SK-N-SH (cell line): ENCODE results near the gene TRPM2. TPM values are rescaled to one million over a fixed set of nuclear protein-coding genes. Genes with fewer than 3 reads are reported as not detected.

ENCODE experiments used
- CTCF ChIA-PET: fragments of 300-600, 350-600 bp; formaldehyde crosslinking; extraction: SDS; loops from one replicate; lab custom pipeline; 2021; lab: Yijun Ruan, JAX
- POLR2A ChIA-PET: fragments of 350-600 bp; sonication (Branson Sonifier 250); formaldehyde crosslinking; extraction: SDS; loops from one replicate; lab custom pipeline; 2020; ENCODE audit warnings: antibody characterized with exemption, inconsistent platforms; lab: Yijun Ruan, JAX
- DNase-seq: peaks from one replicate; pipeline ENCODE4 v3.0.0; 2012
- H2AFZ ChIP-seq: fragments of 200-600 bp; sonication (generic); 2 replicates; pipeline ENCODE4 v1.8.1; 2016; ENCODE audit warnings: antibody characterized with exemption, mild to moderate bottlenecking, low read depth
- H3F3A ChIP-seq: fragments of 200-600 bp; sonication (generic); replicated peaks from 2 replicates; pipeline ENCODE3; 2016; ENCODE audit warnings: antibody characterized with exemption, mild to moderate bottlenecking; ENCODE audit not compliant: insufficient read depth
- H3K27ac ChIP-seq, 2 experiments: fragments of 200-500 bp in 1 of 2; fragments of 200-600 bp in 1 of 2; sonication (Bioruptor generic) in 1 of 2; sonication (generic), shearing (Covaris generic) in 1 of 2; 2 replicates each; pipeline versions ENCODE4 v1.5.1 to v1.6.1; 2014 to 2016; ENCODE audit warnings: low read depth in 2 of 2, inconsistent platforms in 1 of 2, low read length in 1 of 2, mild to moderate bottlenecking in 1 of 2, mixed read lengths in 1 of 2
- H3K27me3 ChIP-seq: fragments of 200-600 bp; sonication (generic), shearing (Covaris generic); 2 replicates; pipeline ENCODE4 v1.6.1; 2016; ENCODE audit warnings: mixed run types; ENCODE audit not compliant: insufficient read depth
- H3K36me3 ChIP-seq, 2 experiments: fragments of 200-500 bp in 1 of 2; fragments of 200-600 bp in 1 of 2; sonication (Bioruptor generic) in 1 of 2; sonication (generic) in 1 of 2; replicated peaks in 1 of 2; 2 replicates each; pipeline versions ENCODE3 to v1.5.1; 2014 to 2016; ENCODE audit warnings: low read length in 1 of 2, mild to moderate bottlenecking in 1 of 2; ENCODE audit not compliant: insufficient read depth in 2 of 2, control insufficient read depth in 1 of 2
- H3K4me1 ChIP-seq, 2 experiments: fragments of 200-500 bp in 1 of 2; fragments of 200-600 bp in 1 of 2; sonication (Bioruptor generic) in 1 of 2; sonication (generic), shearing (Covaris generic) in 1 of 2; 2 replicates each; pipeline versions ENCODE4 v1.5.1 to v1.6.1; 2014 to 2016; ENCODE audit warnings: low read depth in 1 of 2, low read length in 1 of 2, mixed run types in 1 of 2; ENCODE audit not compliant: insufficient read depth in 2 of 2, control insufficient read depth in 1 of 2
- H3K4me2 ChIP-seq: fragments of 200-600 bp; sonication (generic), shearing (Covaris generic); 2 replicates; pipeline ENCODE4 v1.6.1; 2017; ENCODE audit warnings: mixed run types
- H3K4me3 ChIP-seq, 2 experiments: fragments of 200-500 bp in 1 of 2; fragments of 200-600 bp in 1 of 2; sonication (Bioruptor generic) in 1 of 2; sonication (generic), shearing (Covaris generic) in 1 of 2; 2 replicates each; pipeline versions ENCODE4 v1.5.1 to v1.8.1; 2014 to 2016; ENCODE audit warnings: low read depth in 2 of 2, inconsistent platforms in 1 of 2, low read length in 1 of 2, mild to moderate bottlenecking in 1 of 2, mixed read lengths in 1 of 2, moderate library complexity in 1 of 2
- H3K79me2 ChIP-seq: fragments of 200-600 bp; sonication (generic); 2 replicates; pipeline ENCODE4 v1.8.1; 2017; ENCODE audit warnings: mild to moderate bottlenecking; ENCODE audit not compliant: insufficient read depth
- H3K9ac ChIP-seq: fragments of 200-600 bp; sonication (generic); 2 replicates; pipeline ENCODE4 v1.6.1; 2017; ENCODE audit warnings: mixed run types
- H3K9me2 ChIP-seq: fragments of 200-600 bp; sonication (generic); 2 replicates; pipeline ENCODE4 v1.6.1; 2017; ENCODE audit warnings: mixed run types
- H3K9me3 ChIP-seq: fragments of 200-600 bp; sonication (generic); 2 replicates; pipeline ENCODE4 v1.6.1; 2017; ENCODE audit warnings: mixed run types, mild to moderate bottlenecking, moderate library complexity
- H4K20me1 ChIP-seq: fragments of 200-600 bp; sonication (generic); 2 replicates; pipeline ENCODE4 v1.6.1; 2017; ENCODE audit warnings: mild to moderate bottlenecking, mixed run types; ENCODE audit not compliant: insufficient read depth
- ELF1 ChIP-seq: IDR thresholded peaks from 2 replicates; pipeline ENCODE4 v1.4.0; 2012
- EZH2phosphoT487 ChIP-seq: fragments of 200-600 bp; sonication (generic); IDR thresholded peaks from 2 replicates; pipeline ENCODE4 v1.6.1; 2017; ENCODE audit warnings: low read depth, mixed run types, mild to moderate bottlenecking, antibody characterized with exemption, moderate library complexity, borderline replicate concordance
- GATA2 ChIP-seq: sonication (generic); formaldehyde crosslinking; IDR thresholded peaks from 2 replicates; pipeline ENCODE4 v1.5.0; 2020; ENCODE audit warnings: mild to moderate bottlenecking, missing genetic modification reagents
- IRF3 ChIP-seq: fragments of 150-350 bp; IDR thresholded peaks from 2 replicates; pipeline ENCODE4 v1.6.1; 2016; ENCODE audit warnings: mild to moderate bottlenecking, low read depth, low read length
- REST ChIP-seq: IDR thresholded peaks from 2 replicates; pipeline ENCODE4 v1.6.1; 2012; ENCODE audit warnings: mild to moderate bottlenecking, low read depth, low read length, moderate library complexity
- RFX5 ChIP-seq: IDR thresholded peaks from 2 replicates; pipeline ENCODE4 v1.6.1; 2012; ENCODE audit warnings: mild to moderate bottlenecking, improper control_type of control experiment, low read length
- SIN3A ChIP-seq: IDR thresholded peaks from 2 replicates; pipeline ENCODE4 v1.6.1; 2012; ENCODE audit warnings: low read depth, mild to moderate bottlenecking, low read length, moderate library complexity, borderline replicate concordance
- TEAD4 ChIP-seq: IDR thresholded peaks from 2 replicates; pipeline ENCODE4 v1.4.0; 2012; ENCODE audit warnings: mild to moderate bottlenecking, borderline replicate concordance; ENCODE audit not compliant: insufficient read depth
- WGBS: methylation state at CpG from one replicate; pipeline ENCODE4 v1.1.6; 2017; ENCODE audit warnings: low lambda C conversion rate; 5-methylcytosine and 5-hydroxymethylcytosine counted together
- polyA plus RNA-seq, 3 experiments: library from polyadenylated mRNA; depleted of rRNA; stranded (reverse); fragments of >200 nt; gene quantifications; 2 replicates each; pipeline ENCODE4 v1.2.3, GENCODE V29; 2012
- TF ChIP-seq, protein P1 (sequence below): fragments of 200-600 bp; sonication (generic); IDR thresholded peaks from 2 replicates; pipeline ENCODE4 v1.6.1; 2017; ENCODE audit warnings: antibody characterized with exemption, mild to moderate bottlenecking, moderate library complexity

TRPM2 gene
- polyA plus RNA-seq, 1 of the 3 experiments (the other 2 are of a cell fraction), result not detected

DNA sequence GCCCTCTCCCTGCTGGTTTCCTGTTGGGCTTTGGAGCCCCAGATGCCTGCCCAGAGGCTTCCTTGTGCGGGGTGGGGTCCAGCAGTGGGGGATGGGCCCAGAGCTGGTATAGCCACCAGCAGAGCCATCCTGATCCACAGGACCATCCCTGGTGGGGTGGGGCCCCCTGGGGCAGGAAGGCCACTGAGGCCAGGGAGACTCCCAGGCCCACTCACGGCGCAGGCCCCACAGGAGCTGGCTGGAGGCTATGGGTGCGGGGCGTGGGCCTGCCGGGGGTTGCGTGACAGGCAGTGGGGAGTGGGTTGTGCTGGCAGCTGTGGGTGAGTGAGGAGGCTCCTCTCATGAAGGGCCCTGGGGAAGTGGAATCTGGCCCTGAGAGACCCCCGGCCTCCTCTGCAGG, 107.6 kb downstream of the TRPM2 start:
- no peaks in the 10 kb centered on the region for H3K9me2 ChIP-seq
- ChIA-PET POLR2A (no interaction called here), CTCF (interaction anchor here (0.9 to 2.1 kb wide), 6 partner anchors 17 to 332 kb away, joined by 3 to 8 read pairs (median 4); no protein-coding TSS in a partner anchor)
- H3K4me2 ChIP-seq, result no peak overlapping the region
- H3K9me3 ChIP-seq, result no peaks in the 10 kb centered on the region
- no peaks in the 10 kb centered on the region for H3F3A ChIP-seq
- H3K79me2 ChIP-seq, result no peaks in the 10 kb centered on the region
- H4K20me1 ChIP-seq, result no peaks in the 10 kb centered on the region
- peak; percentile 21 for DNase-seq
- peaks cover 0 to 5% of the 10 kb centered on the region in 2 experiments; a peak in 1 of 4 replicates for H3K4me1 ChIP-seq
- H3K27me3 ChIP-seq, result no peaks in the 10 kb centered on the region
- 83% methylated on average over 3 of the region's 8 CpGs for WGBS
- H3K27ac ChIP-seq, result no peak overlapping the region
- H3K9ac ChIP-seq, result no peak overlapping the region
- no peak overlapping the region for H2AFZ ChIP-seq
- H3K4me3 ChIP-seq, result no peak overlapping the region
- no peaks in the 10 kb centered on the region for H3K36me3 ChIP-seq
- TF ChIP-seq TEAD4 (no peak), SIN3A (no peak), EZH2phosphoT487 (no peak), IRF3 (no peak), ELF1 (no peak), RFX5 (no peak), GATA2 (CRISPR knock-in tag) (no peak)

- no peak for TF ChIP-seq REST
- TF ChIP-seq, protein P1, sequence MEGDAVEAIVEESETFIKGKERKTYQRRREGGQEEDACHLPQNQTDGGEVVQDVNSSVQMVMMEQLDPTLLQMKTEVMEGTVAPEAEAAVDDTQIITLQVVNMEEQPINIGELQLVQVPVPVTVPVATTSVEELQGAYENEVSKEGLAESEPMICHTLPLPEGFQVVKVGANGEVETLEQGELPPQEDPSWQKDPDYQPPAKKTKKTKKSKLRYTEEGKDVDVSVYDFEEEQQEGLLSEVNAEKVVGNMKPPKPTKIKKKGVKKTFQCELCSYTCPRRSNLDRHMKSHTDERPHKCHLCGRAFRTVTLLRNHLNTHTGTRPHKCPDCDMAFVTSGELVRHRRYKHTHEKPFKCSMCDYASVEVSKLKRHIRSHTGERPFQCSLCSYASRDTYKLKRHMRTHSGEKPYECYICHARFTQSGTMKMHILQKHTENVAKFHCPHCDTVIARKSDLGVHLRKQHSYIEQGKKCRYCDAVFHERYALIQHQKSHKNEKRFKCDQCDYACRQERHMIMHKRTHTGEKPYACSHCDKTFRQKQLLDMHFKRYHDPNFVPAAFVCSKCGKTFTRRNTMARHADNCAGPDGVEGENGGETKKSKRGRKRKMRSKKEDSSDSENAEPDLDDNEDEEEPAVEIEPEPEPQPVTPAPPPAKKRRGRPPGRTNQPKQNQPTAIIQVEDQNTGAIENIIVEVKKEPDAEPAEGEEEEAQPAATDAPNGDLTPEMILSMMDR, result 0 out of 2 replicates have a peak, but pooled peaks have one; percentile 14
- TF ChIP-seq, all 33 proteins: peak for 1
- Histone ChIP-seq H3K9me2 (no peaks in the 10 kb centered on the region), H3K4me1 (no peaks in the 10 kb centered on the region; a peak in 1 of 4 replicates), H3K9me3 (no peaks in the 10 kb centered on the region), H3K36me3 (no peaks in the 10 kb centered on the region), H3K27me3 (no peaks in the 10 kb centered on the region), H3K4me2 (no peak overlapping the region), H3K79me2 (no peaks in the 10 kb centered on the region), H2AFZ (no peak overlapping the region), H3F3A (no peaks in the 10 kb centered on the region), H3K27ac (no peak overlapping the region), H4K20me1 (no peaks in the 10 kb centered on the region), H3K9ac (no peak overlapping the region), H3K4me3 (no peak overlapping the region)
- ChIA-PET CTCF (interaction anchor here (0.9 to 2.1 kb wide), 9 partner anchors 16 to 332 kb away, joined by 3 to 8 read pairs (median 4); no protein-coding TSS in a partner anchor), POLR2A (no interaction called here)
- peak; percentile 50 for DNase-seq
- WGBS, result 58% methylated on average over 2 of the region's 15 CpGs
These were observed 108.1 kb downstream of the TRPM2 start for GRCh38 chr21:44461464-44462001.
